Gastroesophageal sphincter (tissue), 4 donors: ENCODE measurements around the gene RETSAT. TPM values are rescaled to one million over a fixed set of nuclear protein-coding genes. Genes with fewer than 3 reads are reported as not detected.

Experiments used
- ATAC-seq: fragments of 150-250 bp; one replicate; pipeline ENCODE4 v1.9.1; 2016; ENCODE audit warnings: mild to moderate bottlenecking, moderate library complexity
- H3K27ac ChIP-seq, 4 donors: fragments of 200-600 bp; sonication (generic) in 3 of 4; 1 replicate in 3 of 4; 2 replicates in 1 of 4; pipeline ENCODE4 v1.5.1; 2016 to 2019
- H3K27me3 ChIP-seq: fragments of 200-600 bp; sonication (generic); one replicate; pipeline ENCODE4 v1.5.1; 2019
- H3K36me3 ChIP-seq, 2 donors: fragments of 200-600 bp; sonication (generic); one replicate each; pipeline ENCODE4 v1.5.1; 2019; ENCODE audit warnings: control low read depth in 1 of 2
- H3K4me1 ChIP-seq, 3 donors: fragments of 200-600 bp; sonication (generic); 1 replicate in 2 of 3; 2 replicates in 1 of 3; pipeline ENCODE4 v1.5.1; 2016 to 2019; ENCODE audit warnings: control low read depth in 2 of 3
- H3K4me3 ChIP-seq, 2 donors: fragments of 200-600 bp; sonication (generic); one replicate each; pipeline ENCODE4 v1.5.1; 2019; ENCODE audit warnings: mild to moderate bottlenecking in 1 of 2, moderate library complexity in 1 of 2
- H3K9me3 ChIP-seq, 3 donors: fragments of 200-600 bp; sonication (generic); one replicate each; pipeline ENCODE4 v1.5.1; 2017 to 2019; ENCODE audit warnings: control low read depth in 2 of 3
- EP300 ChIP-seq: sonication (generic); formaldehyde crosslinking; IDR thresholded peaks from one replicate; pipeline ENCODE4 v1.6.1; 2017; ENCODE audit warnings: antibody characterized with exemption, mild to moderate bottlenecking
- POLR2A ChIP-seq, 2 donors: fragments of 450-650 bp; IDR thresholded peaks; one replicate each; pipeline ENCODE4 v1.6.1; 2017; ENCODE audit warnings: antibody characterized with exemption in 2 of 2, mild to moderate bottlenecking in 2 of 2, moderate library complexity in 1 of 2
- POLR2AphosphoS5 ChIP-seq: sonication (generic); formaldehyde crosslinking; IDR thresholded peaks from one replicate; pipeline ENCODE4 v1.6.1; 2017; ENCODE audit warnings: antibody characterized with exemption
- WGBS, 2 donors: methylation state at CpG; one replicate each; pipeline ENCODE4 v1.1.5; 2018; ENCODE audit warnings: low coverage in 1 of 2; 5-methylcytosine and 5-hydroxymethylcytosine counted together
- total RNA-seq, 4 donors: library from RNA; depleted of rRNA; stranded (reverse); fragments of >200 nt; gene quantifications; one replicate each; pipeline ENCODE4 v1.1.0, GENCODE V29; 2016
- TF ChIP-seq, protein P1 (sequence below), 4 experiments: fragments of 200-600 bp in 2 of 4; fragments of 450-650 bp in 2 of 4; sonication (generic) in 1 of 4; IDR thresholded peaks; one replicate each; pipeline ENCODE4 v1.5.1; 2017 to 2019; ENCODE audit warnings: antibody characterized with exemption in 4 of 4, mild to moderate bottlenecking in 2 of 4, moderate library complexity in 2 of 4

Gene RETSAT
- total RNA-seq, 4 donors from 2014 or later, result 29.5 to 61.8 (median 44.9) TPM

DNA sequence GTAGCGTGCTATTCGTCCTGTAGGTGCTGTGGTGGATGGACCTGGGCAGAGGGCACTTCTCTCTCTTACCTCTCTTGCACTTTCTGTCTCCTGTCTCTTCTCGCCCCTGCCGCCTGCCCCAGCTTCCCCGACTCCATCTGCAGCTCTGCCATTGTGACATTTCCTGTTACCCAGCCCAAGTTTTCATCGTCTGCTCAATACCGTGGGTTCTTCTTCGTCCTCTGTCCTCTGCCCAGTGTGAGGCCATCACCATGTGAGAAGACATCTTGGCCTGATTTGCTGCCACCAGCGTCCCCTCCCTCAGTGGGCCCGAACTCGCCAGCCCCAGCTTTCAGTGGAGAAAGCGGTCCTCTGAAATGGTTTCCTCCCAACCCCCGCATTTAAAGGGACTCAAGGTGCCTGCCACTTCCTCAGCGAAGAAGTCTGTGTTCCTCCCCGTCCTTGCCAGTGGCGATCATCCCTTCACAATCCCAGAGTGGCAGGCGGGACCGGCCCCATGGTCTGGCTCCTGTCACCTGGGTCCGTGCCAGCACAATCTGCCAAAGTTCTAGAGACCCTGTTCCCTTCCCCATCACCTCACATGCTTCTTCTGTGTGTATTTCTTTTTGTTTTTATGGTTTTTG is 44.5 kb downstream of the RETSAT start:
- ATAC-seq, result no peak
- peak overlapping the region in 3 of 4 donors; percentile 4 to 60 (median 36) for H3K27ac ChIP-seq
- TF ChIP-seq POLR2A (IDR thresholded peaks at IDR 0.05) (no peak), EP300 (no peak), POLR2AphosphoS5 (no peak)
- TF ChIP-seq, protein P1, sequence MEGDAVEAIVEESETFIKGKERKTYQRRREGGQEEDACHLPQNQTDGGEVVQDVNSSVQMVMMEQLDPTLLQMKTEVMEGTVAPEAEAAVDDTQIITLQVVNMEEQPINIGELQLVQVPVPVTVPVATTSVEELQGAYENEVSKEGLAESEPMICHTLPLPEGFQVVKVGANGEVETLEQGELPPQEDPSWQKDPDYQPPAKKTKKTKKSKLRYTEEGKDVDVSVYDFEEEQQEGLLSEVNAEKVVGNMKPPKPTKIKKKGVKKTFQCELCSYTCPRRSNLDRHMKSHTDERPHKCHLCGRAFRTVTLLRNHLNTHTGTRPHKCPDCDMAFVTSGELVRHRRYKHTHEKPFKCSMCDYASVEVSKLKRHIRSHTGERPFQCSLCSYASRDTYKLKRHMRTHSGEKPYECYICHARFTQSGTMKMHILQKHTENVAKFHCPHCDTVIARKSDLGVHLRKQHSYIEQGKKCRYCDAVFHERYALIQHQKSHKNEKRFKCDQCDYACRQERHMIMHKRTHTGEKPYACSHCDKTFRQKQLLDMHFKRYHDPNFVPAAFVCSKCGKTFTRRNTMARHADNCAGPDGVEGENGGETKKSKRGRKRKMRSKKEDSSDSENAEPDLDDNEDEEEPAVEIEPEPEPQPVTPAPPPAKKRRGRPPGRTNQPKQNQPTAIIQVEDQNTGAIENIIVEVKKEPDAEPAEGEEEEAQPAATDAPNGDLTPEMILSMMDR (IDR thresholded peaks at IDR 0.05), result no peak
- no peaks in the 10 kb centered on the region for H3K9me3 ChIP-seq
- peaks cover 0 to 66% of the 10 kb centered on the region in 2 donors for H3K36me3 ChIP-seq
- no peaks in the 10 kb centered on the region for H3K27me3 ChIP-seq
- 62 to 68% methylated on average over 13 of the region's 19 CpGs for WGBS, 2 donors
- peaks cover 0 to 32% (median 10%) of the 10 kb centered on the region in 3 donors for H3K4me1 ChIP-seq
- H3K4me3 ChIP-seq, result no peak overlapping the region

DNA sequence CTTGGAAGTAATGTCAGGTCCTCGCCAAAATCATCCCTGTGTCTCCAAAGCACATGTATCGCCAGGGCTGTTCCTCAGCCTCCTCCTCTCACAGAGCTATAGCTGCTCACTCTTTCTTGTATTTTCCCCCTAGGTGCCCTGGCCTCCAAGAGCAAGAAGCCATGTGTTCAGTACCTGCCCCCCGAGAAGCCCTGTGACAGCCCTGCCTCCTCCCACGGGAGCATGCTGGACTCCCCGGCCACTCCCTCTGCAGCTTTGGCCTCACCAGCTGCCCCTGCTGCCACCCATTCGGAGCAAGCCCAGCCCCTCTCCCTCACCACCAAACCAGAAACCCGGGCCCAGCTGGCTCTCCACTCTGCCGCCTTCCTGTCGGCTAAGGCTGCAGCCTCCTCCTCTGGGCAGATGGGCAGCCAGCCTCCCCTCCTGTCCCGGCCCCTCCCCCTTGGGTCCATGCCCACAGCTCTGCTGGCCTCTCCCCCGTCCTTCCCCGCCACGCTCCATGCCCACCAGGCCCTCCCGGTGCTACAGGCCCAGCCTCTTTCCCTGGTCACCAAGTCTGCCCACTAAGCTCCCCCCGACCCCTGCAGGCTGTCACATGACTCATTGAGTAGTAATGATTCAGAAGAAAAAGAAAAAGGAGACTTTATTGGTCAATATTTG is 45.3 kb downstream of the RETSAT start:
- no peak overlapping the region for H3K4me3 ChIP-seq
- TF ChIP-seq POLR2A (IDR thresholded peaks at IDR 0.05), result no peak
- peak overlapping the region in 3 of 4 donors; percentile 36 to 64 (median 60) for H3K27ac ChIP-seq
- no peaks in the 10 kb centered on the region for H3K9me3 ChIP-seq
- 20 to 31% methylated on average over 2 to 9 of the region's 15 CpGs for WGBS, 2 donors
- H3K36me3 ChIP-seq, result peaks cover 0 to 66% of the 10 kb centered on the region in 2 donors
- H3K27me3 ChIP-seq, result no peaks in the 10 kb centered on the region
- peak; percentile 53 for ATAC-seq
- H3K4me1 ChIP-seq, result peaks cover 0 to 32% (median 10%) of the 10 kb centered on the region in 3 donors

DNA sequence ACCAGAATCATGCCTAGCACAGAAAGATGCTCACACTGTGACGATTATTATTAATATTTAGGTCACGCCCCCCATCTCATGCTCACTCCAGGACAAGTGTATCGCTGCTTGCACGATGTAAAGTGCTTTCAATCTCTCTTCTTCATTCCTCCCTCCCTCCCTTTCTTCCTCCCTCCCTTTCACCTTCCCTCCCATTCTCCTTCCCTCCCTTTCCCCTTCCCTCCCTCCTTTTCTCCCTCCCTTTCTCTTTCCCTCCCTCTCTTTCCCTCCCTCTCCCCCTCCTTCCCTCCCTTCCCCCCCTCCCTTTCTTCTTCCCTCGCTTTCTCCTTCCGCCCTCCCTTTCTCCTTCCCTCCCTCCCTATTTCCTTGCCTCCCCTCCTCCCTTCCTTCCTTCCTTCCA is 46.1 kb downstream of the RETSAT start:
- H3K27ac ChIP-seq, result peak overlapping the region in 1 of 4 donors; percentile 60
- no peak for ATAC-seq
- TF ChIP-seq, protein P1 (IDR thresholded peaks at IDR 0.05), result no peak
- TF ChIP-seq EP300, result no peak
- no peak for TF ChIP-seq POLR2AphosphoS5
- no peak for TF ChIP-seq POLR2A (IDR thresholded peaks at IDR 0.05)
- no peaks in the 10 kb centered on the region for H3K27me3 ChIP-seq
- peaks cover 0 to 68% of the 10 kb centered on the region in 2 donors for H3K36me3 ChIP-seq
- H3K4me1 ChIP-seq, result peaks cover 0 to 32% (median 10%) of the 10 kb centered on the region in 3 donors
- H3K9me3 ChIP-seq, result no peaks in the 10 kb centered on the region
- WGBS, 2 donors, result 78 to 100% methylated on average over 1 to 4 of the region's 6 CpGs
- no peak overlapping the region for H3K4me3 ChIP-seq

DNA sequence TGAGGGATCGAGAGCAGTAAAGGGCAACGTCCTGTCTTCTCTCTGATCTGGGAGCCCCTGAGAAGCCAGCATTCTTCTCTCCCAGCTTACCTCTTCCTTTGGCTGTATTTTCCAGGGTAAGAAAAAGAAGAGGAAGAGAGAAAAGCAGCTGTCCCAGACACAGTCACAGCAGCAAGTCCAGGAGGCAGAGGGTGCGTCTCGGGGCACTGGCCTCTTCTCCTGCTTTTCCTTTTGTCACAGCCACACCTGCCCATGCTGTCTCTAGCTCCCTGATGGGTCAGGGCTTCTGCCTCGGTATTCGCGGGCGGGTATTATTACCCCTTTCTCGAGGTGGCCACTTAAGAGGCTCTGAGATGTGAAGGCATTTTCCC is 46.8 kb downstream of the RETSAT start:
- no peak for TF ChIP-seq POLR2A (IDR thresholded peaks at IDR 0.05)
- TF ChIP-seq POLR2AphosphoS5, result no peak
- TF ChIP-seq, protein P1 (IDR thresholded peaks at IDR 0.05), result no peak
- TF ChIP-seq EP300, result no peak
- H3K27me3 ChIP-seq, result no peaks in the 10 kb centered on the region
- 78 to 88% methylated on average over 3 to 5 of the region's 9 CpGs for WGBS, 2 donors
- H3K36me3 ChIP-seq, result peaks cover 0 to 75% of the 10 kb centered on the region in 2 donors
- no peaks in the 10 kb centered on the region for H3K9me3 ChIP-seq
- H3K4me3 ChIP-seq, result no peak overlapping the region
- peaks cover 0 to 32% (median 10%) of the 10 kb centered on the region in 3 donors for H3K4me1 ChIP-seq
- peak overlapping the region in 1 of 4 donors; percentile 33 for H3K27ac ChIP-seq
- ATAC-seq, result no peak

DNA sequence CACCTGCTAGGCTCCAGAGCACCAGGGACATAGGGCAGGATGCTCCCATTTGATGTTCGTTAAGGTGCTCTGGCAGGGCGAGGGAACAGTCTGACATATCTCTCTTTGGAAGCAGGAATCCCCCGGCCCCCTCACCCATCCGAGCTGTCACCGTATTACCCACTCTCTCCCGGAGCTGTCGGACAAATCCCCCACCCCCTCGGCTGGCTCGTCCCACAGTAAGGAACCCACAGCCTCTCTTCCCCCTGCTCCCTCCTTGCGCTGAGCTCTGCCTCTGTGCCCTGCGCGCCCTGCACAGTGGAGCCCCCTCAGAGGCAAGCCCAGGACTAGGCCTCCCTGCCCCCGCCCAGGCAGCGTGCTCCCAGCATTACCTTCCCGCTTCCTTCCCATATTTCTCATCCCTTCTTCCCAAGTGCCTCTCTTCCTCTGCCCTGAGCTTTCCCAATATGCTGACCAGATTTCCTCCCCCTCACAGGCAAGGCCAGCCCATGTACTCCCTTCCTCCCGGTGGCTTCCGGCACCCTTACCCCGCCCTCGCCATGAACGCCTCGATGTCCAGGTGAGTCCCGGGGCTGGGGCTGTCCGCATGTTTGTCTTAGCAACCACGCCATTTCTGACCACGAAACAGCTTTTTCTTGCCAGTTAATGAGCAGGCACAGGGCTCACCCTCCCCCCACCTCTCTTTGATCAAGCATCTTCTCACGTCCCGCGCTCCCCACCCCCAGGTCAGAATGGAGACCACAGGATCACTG is 50.4 kb downstream of the RETSAT start:
- no peaks in the 10 kb centered on the region for H3K9me3 ChIP-seq
- TF ChIP-seq POLR2AphosphoS5 (no peak), POLR2A (IDR thresholded peaks at IDR 0.05) (no peak), EP300 (no peak)
- TF ChIP-seq, protein P1 (IDR thresholded peaks at IDR 0.05), result no peak
- peaks cover 0 to 64% of the 10 kb centered on the region in 2 donors for H3K36me3 ChIP-seq
- H3K4me3 ChIP-seq, result no peak overlapping the region
- H3K4me1 ChIP-seq, result peaks cover 0 to 28% (median 6%) of the 10 kb centered on the region in 3 donors
- no peak for ATAC-seq
- H3K27ac ChIP-seq, result no peak overlapping the region
- WGBS, 2 donors, result 83 to 93% methylated on average over 3 to 20 of the region's 28 CpGs
- no peaks in the 10 kb centered on the region for H3K27me3 ChIP-seq
